ENCODE results near the gene DDX20.
"Not testable (repeated sequence)": the region's sequence is repeated elsewhere in the genome, so short reads cannot be mapped to it uniquely, and the experiment has no call there.

DDX20 gene

DNA sequence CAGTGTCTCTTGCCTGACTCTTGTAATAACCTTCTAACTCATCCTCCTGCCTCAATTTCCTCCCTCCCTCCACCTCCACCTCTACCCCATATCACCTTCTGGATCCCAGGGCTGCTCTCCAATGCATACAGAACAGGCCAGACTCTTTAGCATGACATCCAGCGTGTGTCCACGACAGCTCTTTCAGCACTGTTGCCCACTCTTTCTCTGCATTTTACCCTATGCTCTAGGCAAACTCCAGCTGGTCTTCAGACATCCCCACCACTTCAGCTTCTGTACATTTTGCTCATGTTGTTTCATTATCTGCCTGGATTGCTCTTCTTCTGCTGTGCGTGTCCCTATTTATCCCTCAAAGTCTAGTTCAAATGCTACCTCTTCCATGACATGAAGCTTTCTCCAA is 21.3 kb upstream of the DDX20 start:
- DNase-seq = no peak

DNA sequence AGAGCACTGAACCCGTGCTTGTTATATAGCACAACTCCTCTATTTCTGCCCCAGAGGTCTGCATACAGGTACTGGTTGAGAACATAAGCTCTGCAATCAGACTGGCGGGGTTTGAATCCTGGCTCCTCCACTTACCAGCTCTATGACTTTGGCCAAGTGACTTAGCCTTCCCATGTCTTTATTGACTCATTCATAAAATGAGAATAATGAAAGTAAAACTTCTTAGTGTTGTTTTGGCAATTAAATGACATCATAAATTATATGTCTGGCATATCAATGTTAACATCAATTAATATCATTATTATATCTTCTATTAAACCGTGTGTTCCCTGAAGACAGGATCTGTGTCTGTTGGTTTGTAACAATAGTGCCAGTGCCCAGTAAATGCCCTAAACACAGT is 20.8 kb upstream of the DDX20 start:
- DNase-seq = no peak

DNA sequence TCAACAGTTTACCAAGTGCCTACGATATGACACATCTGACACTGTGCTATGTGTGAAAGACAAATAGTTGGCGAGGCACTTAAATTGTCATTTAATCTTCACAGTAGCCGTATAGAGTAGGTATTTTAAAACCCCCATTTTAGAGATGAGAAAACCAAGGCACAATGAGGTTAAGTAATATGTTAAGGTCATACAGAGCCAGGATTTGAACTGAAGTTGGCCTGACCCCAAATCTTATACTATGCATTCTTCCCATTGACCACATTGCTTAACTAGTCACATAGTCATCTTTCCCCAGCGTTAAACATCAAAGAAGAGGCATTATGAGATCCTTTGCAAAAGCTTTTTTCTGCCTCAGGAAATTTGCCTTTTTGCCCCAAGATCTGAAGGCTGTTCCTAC is 20.4 kb upstream of the DDX20 start:
- DNase-seq = no peak

DNA sequence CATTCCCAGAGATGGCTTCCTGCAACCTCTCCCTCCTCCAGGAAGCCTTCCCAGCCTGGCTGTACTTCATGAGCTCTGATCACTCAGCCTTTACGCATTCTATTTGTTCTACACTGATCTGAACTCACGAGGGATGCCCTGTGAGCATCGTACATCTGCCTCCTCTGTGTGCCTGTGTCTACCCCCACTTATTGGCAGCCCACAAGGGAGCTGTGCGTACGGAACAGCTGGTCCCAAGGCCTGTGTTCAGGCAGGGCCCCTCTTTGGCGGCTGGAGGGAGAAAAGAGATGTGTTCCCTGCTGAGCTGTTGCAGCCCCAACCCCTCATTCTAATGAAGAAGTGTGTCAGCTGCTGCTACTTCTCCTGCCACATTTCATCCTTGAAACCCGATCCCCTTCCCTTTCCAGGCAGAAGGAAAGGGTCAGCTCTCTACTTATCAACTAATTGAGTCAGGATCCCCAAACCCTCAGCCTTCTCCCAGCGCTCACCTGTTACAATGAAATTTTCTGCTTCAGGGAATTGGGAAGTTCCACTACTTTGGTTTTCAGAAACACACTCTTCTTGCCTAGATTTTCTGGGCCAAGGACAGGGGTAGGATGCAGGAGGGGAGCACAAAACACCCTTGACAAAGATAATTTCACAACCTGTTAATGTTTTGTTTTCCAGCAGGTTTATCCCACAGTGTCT is 19.7 kb upstream of the DDX20 start:
- no peak for DNase-seq

DNA sequence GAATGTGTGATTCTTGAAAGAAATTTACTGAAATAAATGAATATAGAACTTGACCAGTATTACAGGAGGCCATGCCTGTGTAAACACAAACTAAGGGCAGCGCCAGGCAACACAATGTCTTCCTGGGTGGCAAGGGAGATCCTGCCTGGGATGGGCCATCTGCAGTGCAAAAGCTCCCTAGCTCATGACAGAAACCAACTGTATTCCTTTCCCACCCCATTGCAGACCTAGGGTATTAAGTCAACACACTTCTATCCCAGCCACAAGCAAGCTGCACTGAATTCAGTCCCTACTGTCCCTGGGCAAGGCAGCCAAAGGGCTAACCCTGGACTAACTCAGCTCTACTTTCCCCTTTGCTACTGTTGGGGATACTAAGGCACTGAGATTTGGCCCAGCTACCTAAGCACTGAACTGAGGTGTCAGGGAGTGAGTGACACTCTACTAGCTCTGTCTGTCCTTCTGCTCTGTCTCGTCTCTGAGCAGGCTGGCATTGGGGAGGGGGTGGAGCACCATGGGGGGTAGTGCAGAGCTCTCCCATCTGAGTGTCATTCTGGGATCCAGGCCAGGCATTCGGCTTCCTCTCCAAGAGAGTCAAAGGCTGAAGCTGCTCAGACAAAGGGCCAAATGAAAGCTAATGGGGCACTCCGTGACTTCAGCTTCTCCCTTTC is 19.0 kb upstream of the DDX20 start:
- no peak for DNase-seq

DNA sequence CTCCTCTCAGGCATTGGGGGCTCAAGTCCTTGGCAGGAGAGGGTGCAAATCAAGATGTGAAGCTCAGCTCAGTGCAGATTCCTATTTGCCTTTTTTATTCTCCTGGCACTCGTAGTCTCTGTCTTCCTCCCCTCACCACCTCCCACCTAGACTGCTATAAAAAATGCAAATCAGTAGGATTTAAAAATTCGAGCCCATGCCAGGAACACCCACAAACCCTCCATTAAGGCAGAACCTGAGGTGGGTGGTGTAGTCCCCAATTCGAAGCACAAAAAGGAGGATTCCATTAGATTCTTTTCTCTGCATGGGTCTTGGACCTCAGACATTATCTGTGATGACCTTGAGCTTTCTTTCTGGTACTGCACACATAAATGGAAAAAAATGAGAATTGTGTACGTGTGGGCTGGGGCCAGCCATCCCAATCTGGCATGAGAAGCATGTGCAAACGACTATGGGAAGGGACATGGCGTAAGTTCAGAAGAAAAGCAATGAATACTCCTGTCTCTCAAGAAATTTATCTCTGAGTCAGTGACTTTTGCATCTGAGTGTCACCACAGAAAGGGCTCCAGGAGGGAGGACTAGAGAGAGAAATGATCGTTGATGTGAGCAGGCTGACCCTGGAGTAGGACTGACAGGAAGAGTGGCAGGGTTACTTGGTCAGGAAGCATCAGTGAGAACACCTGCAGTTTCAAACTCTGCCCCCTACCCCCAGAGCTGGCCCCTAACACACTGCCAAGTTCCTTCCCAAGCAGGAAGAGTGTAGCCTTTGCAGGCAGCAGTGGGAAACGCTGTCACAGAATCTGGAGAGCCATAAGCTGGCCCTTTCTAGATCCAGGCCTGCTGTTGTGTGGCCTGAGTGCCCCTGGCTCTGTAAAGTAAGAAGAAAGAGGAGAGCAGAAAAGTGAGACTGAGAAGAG is 18.2 kb upstream of the DDX20 start:
- no peak for DNase-seq

DNA sequence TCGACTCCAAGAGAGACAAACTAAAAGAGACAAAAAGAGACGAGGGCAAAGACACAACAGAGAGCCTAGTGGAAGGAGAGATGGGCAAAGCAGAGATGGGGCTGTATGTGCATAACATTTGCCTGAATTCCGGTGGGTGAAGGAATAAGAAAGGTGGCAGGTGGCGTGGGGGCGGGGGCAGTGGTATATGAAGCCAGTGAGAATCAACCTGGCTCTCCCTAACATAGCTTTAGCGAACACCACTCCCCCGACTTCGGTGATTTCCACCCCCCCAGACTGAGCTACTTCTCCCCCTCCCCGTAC is 17.6 kb upstream of the DDX20 start:
- no peak for DNase-seq

DNA sequence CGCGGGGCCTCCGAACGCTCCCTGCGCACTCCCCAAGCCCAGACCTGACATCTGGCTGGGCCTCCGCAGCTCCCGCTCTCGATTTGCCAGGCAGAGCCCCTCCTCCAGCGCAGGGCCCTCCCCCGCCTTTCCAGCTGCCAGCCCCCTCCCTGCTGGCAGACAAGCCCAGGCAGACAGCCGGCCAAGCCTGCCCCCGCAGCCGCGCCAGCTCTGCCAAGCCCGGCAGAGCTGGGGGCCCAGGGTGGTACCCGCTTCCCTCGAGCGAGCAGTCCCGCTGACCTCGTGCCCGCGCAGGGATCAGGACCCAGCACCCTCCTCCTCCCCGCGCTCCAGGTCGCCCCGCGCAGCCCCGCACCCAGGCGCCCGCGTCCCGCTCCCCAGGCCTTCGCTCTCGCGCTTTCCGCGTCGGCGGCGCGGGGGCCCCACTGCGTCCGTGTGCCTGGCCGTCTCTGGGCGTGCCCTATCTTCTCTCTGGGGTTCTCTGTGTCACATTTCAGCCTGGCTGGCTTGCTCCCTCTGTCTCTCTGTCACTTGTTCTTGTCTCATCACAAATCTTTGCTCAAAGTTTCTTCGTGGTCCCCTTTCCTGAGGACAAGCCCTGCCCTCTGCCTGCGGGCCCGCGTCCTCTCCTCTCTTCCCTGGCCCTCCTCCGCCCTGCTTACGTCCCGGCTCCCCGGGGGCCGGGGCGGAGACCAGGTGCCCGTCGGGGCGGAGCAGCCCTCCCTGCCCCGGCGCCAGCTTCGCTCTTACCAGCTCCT is 17.1 kb upstream of the DDX20 start:
- DNase-seq = peak; percentile 16

DNA sequence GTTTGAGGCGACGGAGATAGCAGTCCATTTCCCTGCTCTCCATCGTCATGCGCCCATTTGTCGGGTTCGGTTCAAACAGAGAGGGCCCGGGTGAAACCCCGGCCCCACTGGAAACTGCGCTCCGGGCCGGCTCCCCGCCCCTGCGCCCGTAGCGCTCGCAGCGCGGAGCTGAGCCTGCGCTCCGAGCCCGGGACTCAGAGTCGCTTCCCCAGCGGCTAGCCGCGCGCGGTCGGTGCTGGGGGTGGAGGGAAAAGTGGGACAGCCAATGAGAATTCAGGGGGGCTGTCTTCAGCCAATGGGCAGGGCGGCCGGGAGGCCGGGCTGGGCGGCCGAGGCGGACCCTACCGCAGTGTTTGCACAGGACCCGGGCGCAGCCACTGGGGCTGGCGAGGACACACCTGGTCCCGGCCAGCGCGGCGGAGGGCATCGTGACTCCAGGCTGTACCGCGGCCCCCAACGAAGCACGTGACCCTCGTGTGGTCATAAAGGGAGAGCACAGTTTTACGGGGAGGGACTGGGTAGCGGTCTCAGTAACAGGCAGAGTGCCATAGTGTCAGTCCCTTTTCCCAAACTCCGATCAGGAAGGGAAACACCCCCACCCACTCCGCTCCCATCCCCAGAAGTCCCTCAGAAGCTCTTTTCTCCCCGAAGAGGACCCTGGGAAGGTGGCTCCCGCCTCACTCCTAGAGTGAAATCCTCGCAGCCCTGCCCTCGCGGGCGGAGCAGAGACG is 16.3 kb upstream of the DDX20 start, which contains the start of gene INKA2:
Gene INKA2 (minus strand): TSS at position 202 of the 731 bp plus-strand sequence. CDS start 153 bp downstream, at position 49.
- peak; percentile 29 for DNase-seq

DNA sequence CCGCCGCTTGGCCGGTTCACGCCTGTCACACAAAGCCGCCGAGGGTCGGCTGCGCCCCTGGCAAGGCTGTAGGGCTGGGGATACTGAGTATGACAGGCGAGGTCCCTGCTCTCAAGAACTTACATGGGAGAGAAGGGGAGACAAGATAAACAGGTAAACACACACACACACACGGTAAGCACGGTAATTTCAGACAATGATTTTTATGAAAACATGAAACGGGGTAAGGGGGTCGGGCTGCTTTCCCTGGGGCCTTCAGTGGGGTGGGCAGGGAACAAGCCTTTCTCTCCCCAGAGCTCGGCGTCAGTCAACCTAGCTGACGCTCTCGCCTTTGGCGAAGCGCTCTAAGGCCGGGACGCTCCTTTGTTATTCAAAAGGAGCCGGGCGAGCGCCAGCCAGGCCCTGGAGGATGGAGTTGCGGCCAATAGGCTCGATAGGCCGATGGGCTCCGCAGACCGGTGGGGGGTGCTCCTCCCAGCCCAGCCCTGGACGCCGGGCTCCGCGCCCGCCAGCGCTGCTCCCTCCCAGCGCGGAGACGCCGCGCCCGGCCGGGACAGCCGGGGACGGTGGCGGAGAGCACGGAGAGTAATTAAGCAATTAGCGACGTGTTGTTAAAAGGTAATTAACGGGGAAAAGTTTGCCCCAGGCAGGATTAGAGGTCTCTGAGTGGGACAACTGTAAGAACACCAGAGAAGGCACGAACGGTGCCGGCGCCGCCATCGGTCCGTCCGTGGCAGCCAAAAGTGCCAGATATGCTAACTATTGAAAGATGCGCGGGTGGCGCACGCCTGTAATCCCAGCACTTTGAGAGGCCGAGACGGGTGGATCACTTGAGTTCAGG is 15.6 kb upstream of the DDX20 start:
- DNase-seq = no peak

DNA sequence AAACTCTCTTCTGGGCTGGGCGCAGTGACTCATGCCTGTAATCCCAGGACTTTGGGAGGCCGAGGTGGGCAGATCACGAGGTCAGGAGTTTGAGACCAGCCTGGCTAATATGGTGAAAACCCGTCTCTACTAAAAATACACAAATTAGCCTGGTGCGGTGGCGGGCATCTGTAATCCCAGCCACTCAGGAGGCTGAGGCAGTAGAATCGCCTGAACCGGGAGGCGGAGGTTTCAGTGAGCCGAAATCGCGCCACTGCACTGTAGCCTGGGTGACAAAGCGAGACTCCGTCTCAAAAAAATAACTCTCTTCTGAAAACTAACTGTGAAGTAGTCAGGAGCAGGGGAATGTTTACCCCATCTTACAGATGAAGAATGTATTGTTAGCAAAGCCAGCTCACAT is 13.4 kb upstream of the DDX20 start:
- not testable (repeated sequence) for DNase-seq

DNA sequence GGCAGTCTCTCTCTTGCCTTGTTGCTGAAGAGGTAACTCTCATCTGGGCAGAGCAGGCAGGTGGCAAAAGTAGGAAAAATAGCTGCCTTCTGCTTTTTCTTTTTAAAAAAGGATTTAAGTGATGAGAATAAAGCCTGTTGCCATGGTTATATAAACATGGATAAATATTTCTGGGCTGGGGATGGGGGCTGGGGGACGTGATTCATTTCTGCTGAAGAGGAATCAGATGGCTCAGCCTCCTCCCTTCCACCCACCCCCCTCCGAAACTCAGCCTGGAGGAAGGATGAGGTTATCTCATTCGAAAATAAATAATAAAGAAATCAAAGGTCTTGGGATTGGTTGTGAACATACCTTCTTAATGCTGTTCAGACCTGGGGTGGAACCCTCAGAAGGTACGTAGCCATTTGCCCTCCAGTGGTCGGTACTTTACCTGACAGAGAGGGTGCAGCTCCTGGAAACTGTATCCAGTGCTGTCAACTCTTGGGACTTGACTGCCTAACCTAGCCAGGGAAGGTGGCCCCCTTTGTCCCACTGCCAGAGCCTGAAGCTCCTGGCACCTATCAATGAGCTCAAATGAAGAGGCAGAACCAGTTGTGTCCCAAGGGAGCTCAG is 12.7 kb upstream of the DDX20 start:
- no peak for DNase-seq

DNA sequence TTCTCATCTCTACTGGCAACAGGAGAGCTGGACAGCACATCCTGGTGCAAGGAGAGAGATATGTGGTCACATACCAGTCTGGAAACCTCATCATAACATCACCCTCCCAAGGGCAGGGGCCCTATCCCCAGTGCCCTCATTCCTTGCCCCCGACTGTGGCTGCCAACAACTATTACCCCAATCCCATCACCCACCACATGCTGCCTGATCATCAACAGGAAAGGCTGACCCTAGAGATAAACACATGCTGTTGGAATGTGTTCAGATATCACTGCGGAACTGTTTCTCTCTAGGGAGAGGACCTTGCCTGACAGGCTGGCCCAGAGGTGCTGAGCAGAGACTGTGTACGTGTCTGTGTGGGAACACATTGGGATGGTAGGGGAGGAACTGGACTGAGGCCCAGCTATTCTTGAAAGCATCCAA is 12.0 kb upstream of the DDX20 start:
- DNase-seq = no peak

DNA sequence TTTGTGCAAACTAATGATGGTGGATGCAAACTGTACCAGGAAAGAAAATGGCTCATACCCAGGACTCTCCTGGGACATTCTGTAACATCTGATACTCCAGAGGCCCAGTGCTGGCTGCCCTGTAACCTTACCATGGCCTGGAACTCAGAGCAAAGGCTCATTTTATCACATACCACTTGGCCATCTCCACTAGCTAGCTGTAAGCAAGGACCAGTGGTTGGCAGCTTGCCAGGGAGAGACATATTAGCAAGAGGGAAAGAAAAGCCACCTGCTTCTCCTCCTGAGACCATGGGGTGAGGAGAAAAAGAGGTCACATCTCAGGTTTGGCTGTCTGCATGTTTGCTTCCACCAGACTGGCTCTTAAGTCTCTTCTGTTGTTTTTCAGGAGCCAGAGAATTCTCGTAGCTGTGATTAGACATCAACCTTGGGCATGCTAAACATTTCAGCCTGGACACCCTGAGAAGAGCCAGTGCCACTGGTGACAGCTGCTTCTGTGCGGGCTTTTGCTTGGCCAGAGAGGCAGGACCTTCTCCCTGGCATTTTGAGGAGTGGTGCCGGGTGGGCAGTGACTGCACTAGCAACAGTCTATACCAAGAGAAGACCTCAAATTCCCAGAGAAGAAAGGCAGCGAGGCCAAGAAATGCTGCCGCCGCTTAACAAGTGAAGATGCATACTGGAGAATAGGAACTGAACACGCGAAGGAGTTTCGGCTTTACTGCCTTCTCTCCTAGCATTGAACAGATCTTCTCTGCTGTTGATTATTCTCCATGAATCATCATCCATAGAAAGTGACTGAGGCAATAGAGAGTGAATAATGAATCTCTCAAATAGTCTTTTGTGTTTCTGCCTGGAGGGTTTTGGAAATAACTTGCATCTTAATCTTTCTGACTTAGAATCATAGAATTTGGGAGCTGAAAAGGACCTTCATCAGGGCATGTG is 9.8 kb upstream of the DDX20 start:
- DNase-seq = no peak

DNA sequence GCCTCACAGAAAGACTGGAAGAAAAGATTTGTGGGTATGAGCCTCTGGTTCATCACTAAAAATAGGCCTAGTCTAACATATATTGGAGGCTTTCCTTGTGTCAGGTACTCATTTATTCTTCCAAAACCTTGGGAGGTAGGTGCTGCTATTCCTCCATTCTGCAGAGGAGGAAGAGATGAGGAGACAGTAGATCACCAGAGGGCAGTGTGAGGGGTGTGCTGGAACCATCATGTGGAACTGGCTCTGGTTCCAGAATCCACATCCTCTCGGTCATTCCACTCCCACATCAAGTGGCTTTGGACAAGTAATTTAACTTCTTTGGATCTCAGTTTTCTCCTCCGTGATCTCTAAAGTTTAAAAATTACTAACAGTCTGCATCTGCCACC is 9.1 kb upstream of the DDX20 start:
- DNase-seq = no peak

DNA sequence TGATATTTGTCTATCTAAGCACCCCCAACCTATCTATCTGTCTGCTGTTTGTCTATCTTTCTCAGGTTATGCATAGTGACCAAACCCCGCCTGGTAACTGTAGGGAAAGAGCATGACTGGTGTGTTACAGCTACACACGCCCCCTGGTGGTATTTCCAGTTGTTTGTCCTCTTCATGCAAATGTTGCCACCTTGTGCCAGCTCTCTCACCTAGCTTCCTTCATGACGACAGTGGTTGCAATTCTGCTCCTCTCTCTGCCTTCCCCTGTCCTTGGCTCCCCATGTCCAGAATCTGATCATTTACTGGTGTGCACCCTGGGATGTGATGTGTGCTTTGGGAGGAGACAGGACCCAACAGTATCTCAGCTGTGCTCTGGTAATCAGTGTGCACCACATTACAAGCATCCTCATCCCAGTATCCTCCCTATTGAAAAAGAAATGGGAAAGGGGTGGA is 8.4 kb upstream of the DDX20 start:
- DNase-seq = peak; percentile 16

DNA sequence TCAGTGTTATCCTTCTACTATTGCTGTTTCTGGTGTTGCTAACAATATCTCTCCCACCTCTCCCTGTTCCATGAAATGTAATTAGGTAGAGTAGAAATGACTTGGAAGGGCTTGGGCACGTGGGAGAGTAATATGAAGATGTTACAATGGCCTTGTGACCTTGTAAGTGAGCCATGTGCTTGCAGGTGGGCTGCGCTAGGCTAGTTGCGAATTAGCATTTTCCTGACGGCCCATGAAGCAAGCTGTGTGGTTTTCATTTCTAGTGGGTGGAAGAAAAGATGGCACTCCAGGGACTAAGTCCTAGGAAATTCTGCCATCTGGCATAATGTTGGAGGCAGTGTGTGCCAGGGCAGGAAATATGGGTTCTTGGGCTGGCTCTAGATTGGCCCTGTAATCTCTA is 7.8 kb upstream of the DDX20 start:
- no peak for DNase-seq

DNA sequence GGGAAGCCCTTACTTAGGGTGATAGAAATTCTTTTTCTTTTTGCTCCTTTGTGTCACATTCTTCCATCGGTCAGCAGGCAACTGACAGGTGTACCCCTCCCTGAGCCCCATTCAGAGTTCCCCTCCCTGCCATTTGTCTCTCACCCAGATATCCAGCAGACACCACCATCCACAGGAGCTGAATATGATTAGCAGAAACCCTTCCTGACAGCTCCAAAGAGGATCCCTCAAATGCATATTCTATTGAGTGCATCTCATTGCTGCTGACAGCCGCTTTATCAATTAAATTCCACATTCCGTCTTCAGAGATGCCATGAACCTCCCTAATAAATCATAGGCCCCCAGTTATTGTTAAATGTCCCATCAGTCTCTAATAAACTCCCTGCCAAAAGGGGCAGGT is 6.1 kb upstream of the DDX20 start:
- no peak for DNase-seq

DNA sequence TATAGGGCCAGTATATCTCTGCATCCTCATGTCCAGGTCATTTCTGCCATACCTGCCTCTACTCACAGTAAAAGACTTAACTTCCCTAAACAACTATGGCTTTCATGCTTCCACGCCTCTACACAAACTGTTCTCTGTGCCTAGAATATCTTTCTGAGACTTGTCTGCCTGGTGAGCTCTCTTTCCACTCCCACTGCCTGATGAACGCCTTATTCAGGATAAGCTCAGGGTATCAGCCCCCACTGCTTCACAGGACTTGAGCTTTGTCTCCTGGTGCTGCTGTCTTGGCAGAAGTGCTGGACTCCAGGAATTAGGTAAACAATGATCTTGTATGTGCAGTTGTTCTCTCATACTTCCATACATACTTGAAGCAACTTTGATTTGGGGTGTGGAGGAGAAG is 4.8 kb upstream of the DDX20 start:
- DNase-seq = no peak
